ENCODE results near the gene OXSM. TPM values are rescaled to one million over a fixed set of nuclear protein-coding genes. Genes with fewer than 3 reads are reported as not detected.

Gene OXSM
- total RNA-seq, 1 donor from 2014 or later, result 7.8 TPM

DNA sequence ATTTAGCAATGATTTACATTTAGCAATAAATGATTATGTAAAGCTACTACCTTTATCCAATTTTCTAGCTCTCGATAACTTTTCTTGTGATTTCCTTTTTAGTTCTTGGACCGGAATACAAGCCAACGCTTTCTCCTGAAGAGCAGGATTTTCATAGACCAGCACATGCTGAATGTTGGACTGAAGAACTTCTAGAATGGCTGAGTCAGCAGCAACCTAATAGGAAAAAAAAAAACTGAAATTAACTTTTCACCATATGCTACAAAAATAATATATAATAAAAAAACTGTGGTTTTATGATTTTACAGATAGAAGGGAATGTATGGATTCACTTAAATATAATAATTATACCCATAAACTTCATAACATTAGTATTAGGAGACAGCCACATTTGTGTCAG, 38.8 kb upstream of the OXSM start:
- TF ChIP-seq, protein P1, sequence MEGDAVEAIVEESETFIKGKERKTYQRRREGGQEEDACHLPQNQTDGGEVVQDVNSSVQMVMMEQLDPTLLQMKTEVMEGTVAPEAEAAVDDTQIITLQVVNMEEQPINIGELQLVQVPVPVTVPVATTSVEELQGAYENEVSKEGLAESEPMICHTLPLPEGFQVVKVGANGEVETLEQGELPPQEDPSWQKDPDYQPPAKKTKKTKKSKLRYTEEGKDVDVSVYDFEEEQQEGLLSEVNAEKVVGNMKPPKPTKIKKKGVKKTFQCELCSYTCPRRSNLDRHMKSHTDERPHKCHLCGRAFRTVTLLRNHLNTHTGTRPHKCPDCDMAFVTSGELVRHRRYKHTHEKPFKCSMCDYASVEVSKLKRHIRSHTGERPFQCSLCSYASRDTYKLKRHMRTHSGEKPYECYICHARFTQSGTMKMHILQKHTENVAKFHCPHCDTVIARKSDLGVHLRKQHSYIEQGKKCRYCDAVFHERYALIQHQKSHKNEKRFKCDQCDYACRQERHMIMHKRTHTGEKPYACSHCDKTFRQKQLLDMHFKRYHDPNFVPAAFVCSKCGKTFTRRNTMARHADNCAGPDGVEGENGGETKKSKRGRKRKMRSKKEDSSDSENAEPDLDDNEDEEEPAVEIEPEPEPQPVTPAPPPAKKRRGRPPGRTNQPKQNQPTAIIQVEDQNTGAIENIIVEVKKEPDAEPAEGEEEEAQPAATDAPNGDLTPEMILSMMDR (IDR thresholded peaks at IDR 0.05), result no peak
- Histone ChIP-seq H3K36me3 (peaks cover 57% of the 10 kb centered on the region), H3K4me1 (no peaks in the 10 kb centered on the region), H3K27ac (no peak overlapping the region), H3K4me3 (no peak overlapping the region), H3K27me3 (ENCODE audit: low read depth) (no peaks in the 10 kb centered on the region), H3K9me3 (no peaks in the 10 kb centered on the region)
- ATAC-seq (no peak), DNase-seq (no peak)
- intact Hi-C loops (cut with DNase I), result no loop called here

DNA sequence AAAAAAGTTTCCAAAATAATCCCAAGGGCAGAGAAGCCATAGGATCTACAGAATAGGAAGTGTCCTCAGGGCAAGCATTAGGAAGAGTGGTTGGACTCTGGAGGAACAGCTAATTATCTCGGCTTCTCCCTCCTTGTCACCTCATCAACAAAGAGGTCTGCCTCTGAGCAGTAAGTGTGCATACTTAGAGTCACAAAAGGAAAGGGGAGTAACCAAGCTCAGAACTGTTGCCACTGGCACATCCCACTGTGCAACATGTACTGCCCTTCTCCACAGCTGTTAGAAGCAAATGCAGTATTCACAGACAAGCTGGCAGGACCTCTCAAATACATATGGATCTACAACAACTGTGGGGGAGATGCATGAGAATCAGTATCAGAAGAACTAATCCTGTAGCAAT, 38.2 kb upstream of the OXSM start:
- TF ChIP-seq, protein P1 (IDR thresholded peaks at IDR 0.05), result no peak
- intact Hi-C loops (cut with DNase I), result no loop called here
- Histone ChIP-seq H3K27ac (no peak overlapping the region), H3K9me3 (no peaks in the 10 kb centered on the region), H3K4me1 (no peaks in the 10 kb centered on the region), H3K4me3 (no peak overlapping the region), H3K36me3 (peaks cover 55% of the 10 kb centered on the region), H3K27me3 (ENCODE audit: low read depth) (no peaks in the 10 kb centered on the region)
- no peak for ATAC-seq
- DNase-seq, result no peak

DNA sequence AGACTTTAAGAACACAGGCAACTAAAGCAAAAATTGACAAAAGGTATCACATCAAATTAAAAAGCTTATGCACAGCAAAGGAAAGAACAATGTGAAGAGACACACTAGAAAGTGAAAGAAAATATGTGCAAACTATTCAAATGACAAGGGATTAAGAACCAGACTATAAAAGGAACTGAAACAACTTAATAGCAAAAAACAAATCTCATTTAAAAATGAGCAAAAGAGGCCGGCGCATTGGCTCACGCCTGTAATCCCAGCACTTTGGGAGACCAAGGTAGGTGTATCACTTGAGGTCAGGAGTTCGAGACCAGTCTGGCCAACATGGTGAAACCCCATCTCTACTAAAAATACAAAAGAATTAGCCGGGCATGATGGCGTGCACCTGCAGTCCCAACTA, 21.0 kb upstream of the OXSM start:
- no peaks in the 10 kb centered on the region for H3K4me1 ChIP-seq
- TF ChIP-seq, protein P1 (IDR thresholded peaks at IDR 0.05), result no peak
- H3K9me3 ChIP-seq, result peaks cover 4% of the 10 kb centered on the region
- intact Hi-C loops (cut with DNase I), result no loop called here
- H3K36me3 ChIP-seq, result peaks cover 29% of the 10 kb centered on the region
- DNase-seq (no peak), ATAC-seq (no peak)
- no peak overlapping the region for H3K27ac ChIP-seq
- H3K27me3 ChIP-seq (ENCODE audit: low read depth), result no peaks in the 10 kb centered on the region
- no peak overlapping the region for H3K4me3 ChIP-seq

DNA sequence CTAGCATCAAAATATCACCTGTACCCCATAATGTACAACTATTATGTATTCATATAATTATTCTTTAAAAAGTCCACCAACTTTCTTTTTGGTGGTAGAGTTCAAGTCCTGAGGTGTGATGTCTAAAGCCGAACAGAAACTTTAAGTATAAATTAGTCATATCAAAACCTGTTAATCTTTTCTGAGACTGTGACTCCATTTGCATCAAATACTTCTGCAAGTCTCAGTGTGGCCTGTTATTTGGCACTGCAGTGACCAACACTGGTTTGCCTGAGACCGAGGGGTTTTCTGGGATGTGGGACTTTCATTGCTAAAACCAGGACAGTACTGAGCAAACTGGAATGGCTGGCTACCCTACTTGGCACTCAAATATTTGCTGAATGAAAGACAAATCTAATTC, 14.0 kb upstream of the OXSM start:
- Histone ChIP-seq H3K4me3 (no peak overlapping the region), H3K27ac (no peak overlapping the region), H3K4me1 (peaks cover 9% of the 10 kb centered on the region), H3K9me3 (peaks cover 4% of the 10 kb centered on the region), H3K36me3 (peaks cover 48% of the 10 kb centered on the region), H3K27me3 (ENCODE audit: low read depth) (no peaks in the 10 kb centered on the region)
- intact Hi-C loops (cut with DNase I), result no loop called here
- TF ChIP-seq, protein P1 (IDR thresholded peaks at IDR 0.05), result no peak
- DNase-seq, result no peak
- no peak for ATAC-seq

DNA sequence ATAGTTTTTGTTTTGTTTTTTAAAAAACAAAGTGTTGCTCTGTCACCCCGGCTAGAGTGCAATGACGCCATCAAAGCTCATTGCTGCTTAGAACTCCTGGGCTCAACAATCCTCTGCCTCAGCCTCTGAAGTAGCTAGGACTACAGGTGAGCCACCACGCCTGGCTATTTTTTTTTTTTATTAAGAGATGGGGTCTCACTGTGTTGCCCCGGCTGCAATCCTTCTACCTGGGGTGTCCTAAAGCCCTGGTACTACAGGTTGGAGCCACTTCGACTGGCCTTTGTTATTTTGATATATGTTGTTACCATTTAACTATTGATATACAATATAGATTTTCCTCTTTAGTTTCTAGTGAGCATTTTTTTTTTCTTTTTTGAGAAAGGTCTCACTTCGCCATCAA, 9.3 kb upstream of the OXSM start:
- Histone ChIP-seq H3K36me3 (peaks cover 29% of the 10 kb centered on the region), H3K4me1 (peaks cover 31% of the 10 kb centered on the region), H3K27me3 (ENCODE audit: low read depth) (no peaks in the 10 kb centered on the region), H3K4me3 (no peak overlapping the region), H3K9me3 (no peaks in the 10 kb centered on the region), H3K27ac (no peak overlapping the region)
- ATAC-seq, result no peak
- intact Hi-C loops (cut with DNase I), result no loop called here
- no peak for DNase-seq
- TF ChIP-seq, protein P1 (IDR thresholded peaks at IDR 0.05), result no peak

Measured in lower lobe of right lung (tissue), 2 donors.